ENCODE results near the gene CHKA.

The CHKA gene

GRCh38 chr11:68117853-68118470 lies 3.2 kb downstream of the CHKA start:
- TF ChIP-seq TEAD4 (IDR thresholded peaks at IDR 0.05) (no peak), EGR1 (IDR thresholded peaks at IDR 0.05) (no peak), NFIC (IDR thresholded peaks at IDR 0.05) (no peak), CREB1 (IDR thresholded peaks at IDR 0.05; ENCODE audit: low read depth) (no peak), USF1 (IDR thresholded peaks at IDR 0.05) (no peak), REST (IDR thresholded peaks at IDR 0.05; ENCODE audit: low read depth) (no peak), YY1 (IDR thresholded peaks at IDR 0.05; ENCODE audit: low read depth) (no peak), CEBPB (IDR thresholded peaks at IDR 0.05) (no peak), TCF12 (IDR thresholded peaks at IDR 0.05; ENCODE audit: low read depth) (no peak), MAX (IDR thresholded peaks at IDR 0.05) (no peak), EP300 (IDR thresholded peaks at IDR 0.05; ENCODE audit: borderline replicate concordance) (no peak), FOXM1 (IDR thresholded peaks at IDR 0.05; ENCODE audit: borderline replicate concordance, low read depth) (no peak), TAF1 (IDR thresholded peaks at IDR 0.05; ENCODE audit: low read depth) (no peak), ZBTB7A (IDR thresholded peaks at IDR 0.05; ENCODE audit: low read depth) (no peak)

GRCh38 chr11:68116974-68117373 lies 4.2 kb downstream of the CHKA start:
- TF ChIP-seq CEBPB (IDR thresholded peaks at IDR 0.05) (no peak), RAD21 (IDR thresholded peaks at IDR 0.05; ENCODE audit: low read depth) (no peak), YY1 (IDR thresholded peaks at IDR 0.05; ENCODE audit: low read depth) (no peak), TAF1 (IDR thresholded peaks at IDR 0.05; ENCODE audit: low read depth) (no peak), FOXM1 (IDR thresholded peaks at IDR 0.05; ENCODE audit: borderline replicate concordance, low read depth) (no peak), USF1 (IDR thresholded peaks at IDR 0.05) (no peak), TEAD4 (IDR thresholded peaks at IDR 0.05) (no peak), REST (IDR thresholded peaks at IDR 0.05; ENCODE audit: low read depth) (no peak), ZBTB7A (IDR thresholded peaks at IDR 0.05; ENCODE audit: low read depth) (no peak), EP300 (IDR thresholded peaks at IDR 0.05; ENCODE audit: borderline replicate concordance) (no peak), NFIC (IDR thresholded peaks at IDR 0.05) (no peak), TCF12 (IDR thresholded peaks at IDR 0.05; ENCODE audit: low read depth) (no peak), CREB1 (IDR thresholded peaks at IDR 0.05; ENCODE audit: low read depth) (no peak), MAX (IDR thresholded peaks at IDR 0.05) (no peak)

- TF ChIP-seq TAF1 (IDR thresholded peaks at IDR 0.05; ENCODE audit: low read depth), result no peak
- no peak for TF ChIP-seq NFIC (IDR thresholded peaks at IDR 0.05)
- no peak for TF ChIP-seq USF1 (IDR thresholded peaks at IDR 0.05)
- TF ChIP-seq ZBTB7A (IDR thresholded peaks at IDR 0.05; ENCODE audit: low read depth), result no peak
- no peak for TF ChIP-seq FOXM1 (IDR thresholded peaks at IDR 0.05; ENCODE audit: borderline replicate concordance, low read depth)
- no peak for TF ChIP-seq EGR1 (IDR thresholded peaks at IDR 0.05)
- no peak for TF ChIP-seq TEAD4 (IDR thresholded peaks at IDR 0.05)
- TF ChIP-seq CEBPB (IDR thresholded peaks at IDR 0.05), result no peak
- no peak for TF ChIP-seq CREB1 (IDR thresholded peaks at IDR 0.05; ENCODE audit: low read depth)
- TF ChIP-seq EP300 (IDR thresholded peaks at IDR 0.05; ENCODE audit: borderline replicate concordance), result no peak
- no peak for TF ChIP-seq RAD21 (IDR thresholded peaks at IDR 0.05; ENCODE audit: low read depth)
- no peak for TF ChIP-seq REST (IDR thresholded peaks at IDR 0.05; ENCODE audit: low read depth)
- TF ChIP-seq TCF12 (IDR thresholded peaks at IDR 0.05; ENCODE audit: low read depth), result no peak
- no peak for TF ChIP-seq MAX (IDR thresholded peaks at IDR 0.05)
- no peak for TF ChIP-seq YY1 (IDR thresholded peaks at IDR 0.05; ENCODE audit: low read depth)
Observed at GRCh38 chr11:68116126-68116525, 5.1 kb downstream of the CHKA start.
